ENCODE measurements around the gene OSTN.

DNA sequence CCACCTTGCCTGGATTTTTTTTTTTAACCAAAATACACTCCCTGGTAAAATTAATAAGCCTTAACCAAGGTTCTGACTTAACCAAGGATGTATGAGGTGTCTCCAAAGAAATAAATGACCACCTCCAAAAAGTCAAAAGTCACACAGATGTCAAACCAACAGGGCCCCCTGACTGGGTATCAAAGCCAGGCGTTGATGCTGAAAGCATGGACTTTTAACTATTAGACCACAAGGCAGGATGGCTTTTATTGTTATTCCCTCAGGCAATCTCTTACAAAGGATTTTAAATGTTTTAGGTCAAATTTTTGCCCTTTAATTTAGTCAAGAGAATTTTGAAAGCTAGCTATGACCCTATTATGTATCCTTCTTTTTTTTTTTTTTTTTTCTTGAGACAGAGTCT, 60.4 kb downstream of the OSTN start:
- TF ChIP-seq, protein P1, sequence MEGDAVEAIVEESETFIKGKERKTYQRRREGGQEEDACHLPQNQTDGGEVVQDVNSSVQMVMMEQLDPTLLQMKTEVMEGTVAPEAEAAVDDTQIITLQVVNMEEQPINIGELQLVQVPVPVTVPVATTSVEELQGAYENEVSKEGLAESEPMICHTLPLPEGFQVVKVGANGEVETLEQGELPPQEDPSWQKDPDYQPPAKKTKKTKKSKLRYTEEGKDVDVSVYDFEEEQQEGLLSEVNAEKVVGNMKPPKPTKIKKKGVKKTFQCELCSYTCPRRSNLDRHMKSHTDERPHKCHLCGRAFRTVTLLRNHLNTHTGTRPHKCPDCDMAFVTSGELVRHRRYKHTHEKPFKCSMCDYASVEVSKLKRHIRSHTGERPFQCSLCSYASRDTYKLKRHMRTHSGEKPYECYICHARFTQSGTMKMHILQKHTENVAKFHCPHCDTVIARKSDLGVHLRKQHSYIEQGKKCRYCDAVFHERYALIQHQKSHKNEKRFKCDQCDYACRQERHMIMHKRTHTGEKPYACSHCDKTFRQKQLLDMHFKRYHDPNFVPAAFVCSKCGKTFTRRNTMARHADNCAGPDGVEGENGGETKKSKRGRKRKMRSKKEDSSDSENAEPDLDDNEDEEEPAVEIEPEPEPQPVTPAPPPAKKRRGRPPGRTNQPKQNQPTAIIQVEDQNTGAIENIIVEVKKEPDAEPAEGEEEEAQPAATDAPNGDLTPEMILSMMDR (IDR thresholded peaks at IDR 0.05): no peak
- TF ChIP-seq POLR2A (IDR thresholded peaks at IDR 0.05): no peak
